NT2/D1 (cell line): ENCODE results near the gene GRK5.

Experiments used
- DNase-seq: peaks from one replicate; pipeline ENCODE4 v3.0.0-alpha.2; 2011; ENCODE audit warnings: low read depth, low spot score
- H3K27me3 ChIP-seq: 2 replicates; pipeline ENCODE4 v1.6.0; 2011; ENCODE audit warnings: mild to moderate bottlenecking; ENCODE audit not compliant: insufficient read length, insufficient read depth
- H3K36me3 ChIP-seq: 2 replicates; pipeline ENCODE4 v1.6.1; 2011; ENCODE audit warnings: mild to moderate bottlenecking, low read length, mixed read lengths; ENCODE audit not compliant: insufficient read depth, insufficient read length
- H3K4me1 ChIP-seq: 2 replicates; pipeline ENCODE4 v1.5.1; 2011; ENCODE audit not compliant: insufficient read depth, insufficient read length
- H3K4me3 ChIP-seq: 2 replicates; pipeline ENCODE4 v1.5.1; 2011; ENCODE audit warnings: low read depth; ENCODE audit not compliant: insufficient read length
- H3K9ac ChIP-seq: 2 replicates; pipeline ENCODE4 v1.6.0; 2011; ENCODE audit warnings: low read depth; ENCODE audit not compliant: insufficient read length
- H3K9me3 ChIP-seq: 2 replicates; pipeline ENCODE4 v1.5.1; 2011; ENCODE audit warnings: mild to moderate bottlenecking, low read length; ENCODE audit not compliant: insufficient read depth
- SUZ12 ChIP-seq: IDR thresholded peaks from 2 replicates; pipeline ENCODE4 v1.6.1; 2011; ENCODE audit not compliant: insufficient read length, insufficient read depth; ENCODE audit errors: extremely low read depth
- YY1 ChIP-seq: IDR thresholded peaks from 2 replicates; pipeline ENCODE4 v1.6.1; 2011; ENCODE audit not compliant: insufficient read length, insufficient read depth
- ZNF274 ChIP-seq: IDR thresholded peaks from 2 replicates; pipeline ENCODE4 v1.6.1; 2011; ENCODE audit warnings: mild to moderate bottlenecking, low read depth, low read length

The GRK5 gene

DNA sequence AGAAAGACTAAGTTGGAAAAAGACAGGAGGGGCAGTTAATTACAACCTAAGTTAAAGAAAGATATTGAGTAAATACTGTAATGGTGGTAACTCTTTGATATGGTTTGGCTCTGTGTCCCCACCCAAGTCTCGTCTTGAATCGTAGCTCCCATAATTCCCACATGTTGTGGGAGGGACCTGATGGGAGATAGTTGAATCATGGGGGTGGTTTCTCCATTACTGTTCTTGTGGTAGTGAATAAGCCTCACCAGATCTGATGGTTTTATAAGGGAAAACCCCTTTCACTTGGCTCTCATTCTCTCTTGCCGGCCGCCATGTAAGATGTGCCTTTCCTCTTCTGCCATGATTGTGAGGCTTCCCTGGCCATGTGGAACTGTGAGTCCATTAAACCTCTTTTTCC, 143.8 kb downstream of the GRK5 start:
- no peak for DNase-seq
- no peak for TF ChIP-seq YY1
- TF ChIP-seq SUZ12: no peak
- TF ChIP-seq ZNF274: no peak

DNA sequence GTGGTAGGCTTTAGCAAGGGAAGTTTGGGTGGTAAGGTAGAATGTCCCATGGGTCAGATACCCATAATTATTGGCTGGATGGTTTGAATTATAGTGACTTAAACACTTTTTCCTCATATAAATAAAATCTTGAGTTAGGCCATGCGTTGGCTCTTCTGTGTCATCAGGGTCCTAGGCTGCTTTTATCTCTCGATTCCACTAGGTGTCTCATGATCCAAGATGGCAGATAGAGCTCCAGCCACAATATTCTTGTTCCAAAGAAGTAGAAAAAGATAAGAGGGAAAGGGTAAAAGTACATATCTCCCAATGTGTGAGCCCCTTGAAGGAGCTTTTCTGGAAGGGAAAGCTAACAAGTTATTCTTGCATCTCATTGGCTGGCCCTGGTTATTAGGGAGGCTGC, 144.7 kb downstream of the GRK5 start:
- no peaks in the 10 kb centered on the region for H3K4me1 ChIP-seq
- DNase-seq: no peak
- peaks cover 44% of the 10 kb centered on the region for H3K9me3 ChIP-seq
- no peak overlapping the region for H3K4me3 ChIP-seq
- H3K27me3 ChIP-seq: no peaks in the 10 kb centered on the region
- H3K9ac ChIP-seq: no peak overlapping the region
- no peaks in the 10 kb centered on the region for H3K36me3 ChIP-seq
- TF ChIP-seq YY1: no peak
- no peak for TF ChIP-seq SUZ12
- TF ChIP-seq ZNF274: no peak

More for the DNA sequence above, 143.8 kb downstream of the GRK5 start:
- no peaks in the 10 kb centered on the region for H3K4me1 ChIP-seq
- H3K36me3 ChIP-seq: no peaks in the 10 kb centered on the region
- no peak overlapping the region for H3K9ac ChIP-seq
- H3K9me3 ChIP-seq: peaks cover 35% of the 10 kb centered on the region
- no peaks in the 10 kb centered on the region for H3K27me3 ChIP-seq
- H3K4me3 ChIP-seq: no peak overlapping the region

DNA sequence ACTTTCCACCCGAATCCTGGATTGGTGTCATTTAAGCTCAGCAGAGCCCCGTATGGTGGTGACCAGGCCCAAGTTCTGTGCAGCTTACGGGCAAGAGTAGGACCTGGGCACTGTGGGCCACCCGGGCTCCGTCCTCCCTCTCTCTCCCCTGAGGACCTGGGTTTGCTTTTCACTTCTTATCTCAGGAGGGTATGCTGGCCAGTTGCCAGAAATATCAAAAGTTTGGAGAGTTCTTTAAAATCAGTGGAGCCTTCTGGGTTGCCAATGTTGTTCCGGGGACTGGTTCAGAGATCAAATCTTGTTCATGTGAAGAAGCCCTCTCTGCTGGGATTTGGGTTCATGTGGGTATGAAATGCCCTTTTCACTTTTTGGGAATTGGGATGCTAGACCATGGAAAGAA, 145.4 kb downstream of the GRK5 start:
- TF ChIP-seq SUZ12 (no peak), ZNF274 (no peak), YY1 (no peak)
- Histone ChIP-seq H3K9me3 (peaks cover 49% of the 10 kb centered on the region), H3K36me3 (no peaks in the 10 kb centered on the region), H3K4me3 (no peak overlapping the region), H3K9ac (no peak overlapping the region), H3K27me3 (no peaks in the 10 kb centered on the region), H3K4me1 (no peaks in the 10 kb centered on the region)
- DNase-seq: no peak

- H3K4me1 ChIP-seq: no peaks in the 10 kb centered on the region
- no peak overlapping the region for H3K4me3 ChIP-seq
- peaks cover 49% of the 10 kb centered on the region for H3K9me3 ChIP-seq
- DNase-seq: no peak
- no peaks in the 10 kb centered on the region for H3K36me3 ChIP-seq
- no peaks in the 10 kb centered on the region for H3K27me3 ChIP-seq
- TF ChIP-seq YY1: no peak
- TF ChIP-seq SUZ12: no peak
- TF ChIP-seq ZNF274: no peak
- no peak overlapping the region for H3K9ac ChIP-seq
These were observed 146.1 kb downstream of the GRK5 start for GRCh38 chr10:119353421-119353820.

DNA sequence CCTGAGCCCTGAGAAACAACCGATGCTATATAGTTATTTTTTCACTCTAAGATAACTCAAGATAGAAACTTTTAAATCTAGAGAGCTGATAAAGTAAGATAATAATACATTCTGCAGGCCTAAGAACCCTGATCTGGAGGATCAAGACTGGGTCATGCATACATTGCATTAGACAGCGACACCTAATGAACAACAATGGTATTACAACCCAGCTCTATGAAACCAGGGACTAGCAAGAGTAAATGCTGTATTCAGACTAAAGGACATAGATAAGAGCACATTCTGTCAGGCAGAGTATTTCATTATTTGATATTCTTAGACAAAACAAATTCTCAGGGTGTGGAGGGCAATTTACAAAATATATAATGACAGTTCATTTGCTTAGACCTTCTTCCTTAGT, 148.6 kb downstream of the GRK5 start:
- H3K36me3 ChIP-seq: no peaks in the 10 kb centered on the region
- H3K27me3 ChIP-seq: no peaks in the 10 kb centered on the region
- no peak overlapping the region for H3K4me3 ChIP-seq
- DNase-seq: peak; percentile 9
- peaks cover 54% of the 10 kb centered on the region for H3K9me3 ChIP-seq
- no peak for TF ChIP-seq YY1
- no peak overlapping the region for H3K9ac ChIP-seq
- H3K4me1 ChIP-seq: no peaks in the 10 kb centered on the region

GRCh38 chr10:119357412-119358151, 150.2 kb downstream of the GRK5 start:
- no peak overlapping the region for H3K9ac ChIP-seq
- no peak for TF ChIP-seq ZNF274
- TF ChIP-seq YY1: no peak
- no peak for TF ChIP-seq SUZ12
- no peak for DNase-seq
- H3K36me3 ChIP-seq: no peaks in the 10 kb centered on the region
- no peaks in the 10 kb centered on the region for H3K27me3 ChIP-seq
- no peaks in the 10 kb centered on the region for H3K4me1 ChIP-seq
- no peak overlapping the region for H3K4me3 ChIP-seq
- peaks cover 38% of the 10 kb centered on the region for H3K9me3 ChIP-seq

GRCh38 chr10:119358152-119358512, 150.8 kb downstream of the GRK5 start:
- no peaks in the 10 kb centered on the region for H3K27me3 ChIP-seq
- no peak for DNase-seq
- H3K4me3 ChIP-seq: no peak overlapping the region
- no peaks in the 10 kb centered on the region for H3K36me3 ChIP-seq
- no peak for TF ChIP-seq YY1
- TF ChIP-seq SUZ12: no peak
- no peak for TF ChIP-seq ZNF274
- H3K4me1 ChIP-seq: no peaks in the 10 kb centered on the region
- peaks cover 37% of the 10 kb centered on the region for H3K9me3 ChIP-seq
- H3K9ac ChIP-seq: no peak overlapping the region

- DNase-seq: no peak
- no peaks in the 10 kb centered on the region for H3K27me3 ChIP-seq
- H3K4me3 ChIP-seq: no peak overlapping the region
- peaks cover 37% of the 10 kb centered on the region for H3K9me3 ChIP-seq
- no peaks in the 10 kb centered on the region for H3K36me3 ChIP-seq
- TF ChIP-seq YY1 (no peak), SUZ12 (no peak), ZNF274 (no peak)
- H3K4me1 ChIP-seq: no peaks in the 10 kb centered on the region
- H3K9ac ChIP-seq: no peak overlapping the region
These were observed 151.2 kb downstream of the GRK5 start for GRCh38 chr10:119358567-119358966.
